ENCODE data around the gene NAGA.

NAGA gene

GRCh38 chr22:42078469-42079318 lies 8.1 kb upstream of the NAGA start:
- Histone ChIP-seq H4K12ac (ENCODE audit: low read depth, low read length) (peak overlapping the region; percentile 97), H2BK12ac (ENCODE audit: low read length) (peak overlapping the region; percentile 37)
- WGBS (ENCODE audit: extremely low coverage, insufficient coverage, insufficient read length), result no CpG with 5 or more reads among the region's 24 CpGs

DNA sequence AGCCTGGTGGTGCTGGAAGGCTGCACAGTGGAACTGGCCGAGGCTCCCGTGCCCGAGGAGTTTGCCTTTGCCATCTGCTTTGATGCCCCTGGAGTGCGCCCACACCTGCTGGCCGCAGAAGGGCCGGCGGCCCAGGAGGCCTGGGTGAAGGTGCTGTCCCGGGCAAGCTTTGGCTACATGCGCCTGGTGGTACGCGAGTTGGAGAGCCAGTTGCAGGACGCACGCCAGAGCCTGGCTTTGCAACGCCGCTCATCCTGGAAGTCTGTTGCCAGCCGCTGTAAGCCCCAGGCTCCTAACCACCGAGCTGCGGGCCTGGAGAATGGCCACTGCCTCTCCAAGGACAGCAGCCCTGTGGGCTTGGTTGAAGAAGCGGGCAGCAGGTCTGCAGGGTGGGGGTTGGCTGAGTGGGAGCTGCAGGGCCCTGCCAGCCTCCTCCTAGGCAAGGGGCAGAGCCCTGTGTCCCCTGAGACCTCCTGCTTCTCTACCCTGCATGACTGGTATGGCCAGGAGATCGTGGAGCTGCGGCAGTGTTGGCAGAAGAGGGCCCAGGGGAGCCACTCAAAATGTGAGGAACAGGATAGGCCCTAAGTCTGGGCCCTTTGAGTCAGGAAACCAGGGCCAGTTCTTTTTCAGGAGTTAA lies 7.0 kb upstream of the NAGA start:
- no peak overlapping the region for H2BK12ac ChIP-seq (ENCODE audit: low read length)
- DNase-seq, result no peak
- H3K9me3 ChIP-seq (ENCODE audit: insufficient read depth, low read depth, low read length), result no peaks in the 10 kb centered on the region
- H4K8ac ChIP-seq (ENCODE audit: low read depth, low read length), result no peak overlapping the region
- no peak overlapping the region for H3K18ac ChIP-seq (ENCODE audit: low read length)
- no peak overlapping the region for H3K14ac ChIP-seq (ENCODE audit: low read length)
- H3K27me3 ChIP-seq (ENCODE audit: insufficient read depth, low read length), result no peaks in the 10 kb centered on the region
- no peak overlapping the region for H3K4ac ChIP-seq (ENCODE audit: low read depth, low read length)
- no peak overlapping the region for H2BK120ac ChIP-seq (ENCODE audit: insufficient read depth, low read length, poor library complexity)
- H3K4me3 ChIP-seq (ENCODE audit: low read depth, low read length), result no peak overlapping the region
- peaks cover 2 to 3% of the 10 kb centered on the region in 2 experiments for H3K36me3 ChIP-seq (ENCODE audit: control insufficient read depth in 1 of 2, insufficient read depth in 2 of 2, low read length in 2 of 2)
- no peak overlapping the region for H4K12ac ChIP-seq (ENCODE audit: low read depth, low read length)
- no peak overlapping the region for H3K23ac ChIP-seq (ENCODE audit: low read length)
- no peak overlapping the region for H2AK5ac ChIP-seq (ENCODE audit: low read length)
- no CpG with 5 or more reads among the region's 21 CpGs for WGBS (ENCODE audit: extremely low coverage, insufficient coverage, insufficient read length)
- H2AFZ ChIP-seq (ENCODE audit: insufficient read depth, low read length, poor library complexity), result no peak overlapping the region
- H3K4me2 ChIP-seq (ENCODE audit: low read length), result no peak overlapping the region
- H3K9ac ChIP-seq (ENCODE audit: low read length), result no peak overlapping the region
- H3K27ac ChIP-seq (ENCODE audit: low read depth, low read length), result no peak overlapping the region
- peaks cover 10 to 12% of the 10 kb centered on the region in 2 experiments for H3K4me1 ChIP-seq (ENCODE audit: control insufficient read depth in 1 of 2, insufficient read depth in 2 of 2, low read length in 2 of 2)
- H4K91ac ChIP-seq (ENCODE audit: low read depth, low read length), result no peak overlapping the region
- H2BK5ac ChIP-seq (ENCODE audit: low read depth, low read length, poor library complexity), result no peak overlapping the region
- H3K79me2 ChIP-seq (ENCODE audit: control insufficient read depth, insufficient read depth, low read length, poor library complexity), result peaks cover 7% of the 10 kb centered on the region
- peaks cover 13% of the 10 kb centered on the region for H3K79me1 ChIP-seq (ENCODE audit: low read length)

More at GRCh38 chr22:42078469-42079318, 8.1 kb upstream of the NAGA start:
- peaks cover 7% of the 10 kb centered on the region for H3K79me2 ChIP-seq (ENCODE audit: control insufficient read depth, insufficient read depth, low read length, poor library complexity)
- H3K36me3 ChIP-seq (ENCODE audit: control insufficient read depth in 1 of 2, insufficient read depth in 2 of 2, low read length in 2 of 2), result peaks cover 4 to 9% of the 10 kb centered on the region in 2 experiments
- no peak for DNase-seq
- H3K9me3 ChIP-seq (ENCODE audit: insufficient read depth, low read depth, low read length), result no peaks in the 10 kb centered on the region
- H3K27me3 ChIP-seq (ENCODE audit: insufficient read depth, low read length), result no peaks in the 10 kb centered on the region
- H3K23ac ChIP-seq (ENCODE audit: low read length), result no peak overlapping the region
- H2AK5ac ChIP-seq (ENCODE audit: low read length), result peak overlapping the region; percentile 98
- peaks cover 10 to 12% of the 10 kb centered on the region in 2 experiments for H3K4me1 ChIP-seq (ENCODE audit: control insufficient read depth in 1 of 2, insufficient read depth in 2 of 2, low read length in 2 of 2)
- H3K9ac ChIP-seq (ENCODE audit: low read length), result peak overlapping the region; percentile 6
- peak overlapping the region; percentile 86 for H3K27ac ChIP-seq (ENCODE audit: low read depth, low read length)
- peak overlapping the region; percentile 95 for H4K8ac ChIP-seq (ENCODE audit: low read depth, low read length)
- H3K14ac ChIP-seq (ENCODE audit: low read length), result peak overlapping the region; percentile 67
- peak overlapping the region; percentile 45 for H3K18ac ChIP-seq (ENCODE audit: low read length)
- peaks cover 13% of the 10 kb centered on the region for H3K79me1 ChIP-seq (ENCODE audit: low read length)
- peak overlapping the region; percentile 54 for H2BK120ac ChIP-seq (ENCODE audit: insufficient read depth, low read length, poor library complexity)
- H2BK5ac ChIP-seq (ENCODE audit: low read depth, low read length, poor library complexity), result peak overlapping the region; percentile 42
- H3K4ac ChIP-seq (ENCODE audit: low read depth, low read length), result peak overlapping the region; percentile 77
- H3K4me2 ChIP-seq (ENCODE audit: low read length), result peak overlapping the region; percentile 77
- H3K4me3 ChIP-seq (ENCODE audit: low read depth, low read length), result no peak overlapping the region
- peak overlapping the region; percentile 97 for H4K91ac ChIP-seq (ENCODE audit: low read depth, low read length)
- H2AFZ ChIP-seq (ENCODE audit: insufficient read depth, low read length, poor library complexity), result peak overlapping the region; percentile 48

- Histone ChIP-seq H3K18ac (ENCODE audit: low read length) (no peak overlapping the region), H3K27ac (ENCODE audit: low read depth, low read length) (no peak overlapping the region), H3K36me3 (ENCODE audit: control insufficient read depth in 1 of 2, insufficient read depth in 2 of 2, low read length in 2 of 2) (peaks cover 0 to under 1% of the 10 kb centered on the region in 2 experiments), H3K14ac (ENCODE audit: low read length) (no peak overlapping the region), H3K4ac (ENCODE audit: low read depth, low read length) (no peak overlapping the region), H3K27me3 (ENCODE audit: insufficient read depth, low read length) (no peaks in the 10 kb centered on the region), H3K4me3 (ENCODE audit: low read depth, low read length) (no peak overlapping the region), H4K91ac (ENCODE audit: low read depth, low read length) (no peak overlapping the region), H2BK12ac (ENCODE audit: low read length) (no peak overlapping the region), H3K9me3 (ENCODE audit: insufficient read depth, low read depth, low read length) (no peaks in the 10 kb centered on the region), H3K4me2 (ENCODE audit: low read length) (no peak overlapping the region), H3K79me1 (ENCODE audit: low read length) (peaks cover 13% of the 10 kb centered on the region), H2BK120ac (ENCODE audit: insufficient read depth, low read length, poor library complexity) (no peak overlapping the region), H4K12ac (ENCODE audit: low read depth, low read length) (peak overlapping the region; percentile 71), H2AK5ac (ENCODE audit: low read length) (no peak overlapping the region), H3K23ac (ENCODE audit: low read length) (no peak overlapping the region), H3K79me2 (ENCODE audit: control insufficient read depth, insufficient read depth, low read length, poor library complexity) (peaks cover 7% of the 10 kb centered on the region), H3K4me1 (ENCODE audit: control insufficient read depth in 1 of 2, insufficient read depth in 2 of 2, low read length in 2 of 2) (peaks cover 10 to 12% of the 10 kb centered on the region in 2 experiments), H3K9ac (ENCODE audit: low read length) (no peak overlapping the region), H4K8ac (ENCODE audit: low read depth, low read length) (no peak overlapping the region), H2AFZ (ENCODE audit: insufficient read depth, low read length, poor library complexity) (no peak overlapping the region), H2BK5ac (ENCODE audit: low read depth, low read length, poor library complexity) (no peak overlapping the region)
- no CpG with 5 or more reads among the region's 20 CpGs for WGBS (ENCODE audit: extremely low coverage, insufficient coverage, insufficient read length)
- DNase-seq, result no peak
Observed at GRCh38 chr22:42076764-42077485, 6.3 kb upstream of the NAGA start.

DNA sequence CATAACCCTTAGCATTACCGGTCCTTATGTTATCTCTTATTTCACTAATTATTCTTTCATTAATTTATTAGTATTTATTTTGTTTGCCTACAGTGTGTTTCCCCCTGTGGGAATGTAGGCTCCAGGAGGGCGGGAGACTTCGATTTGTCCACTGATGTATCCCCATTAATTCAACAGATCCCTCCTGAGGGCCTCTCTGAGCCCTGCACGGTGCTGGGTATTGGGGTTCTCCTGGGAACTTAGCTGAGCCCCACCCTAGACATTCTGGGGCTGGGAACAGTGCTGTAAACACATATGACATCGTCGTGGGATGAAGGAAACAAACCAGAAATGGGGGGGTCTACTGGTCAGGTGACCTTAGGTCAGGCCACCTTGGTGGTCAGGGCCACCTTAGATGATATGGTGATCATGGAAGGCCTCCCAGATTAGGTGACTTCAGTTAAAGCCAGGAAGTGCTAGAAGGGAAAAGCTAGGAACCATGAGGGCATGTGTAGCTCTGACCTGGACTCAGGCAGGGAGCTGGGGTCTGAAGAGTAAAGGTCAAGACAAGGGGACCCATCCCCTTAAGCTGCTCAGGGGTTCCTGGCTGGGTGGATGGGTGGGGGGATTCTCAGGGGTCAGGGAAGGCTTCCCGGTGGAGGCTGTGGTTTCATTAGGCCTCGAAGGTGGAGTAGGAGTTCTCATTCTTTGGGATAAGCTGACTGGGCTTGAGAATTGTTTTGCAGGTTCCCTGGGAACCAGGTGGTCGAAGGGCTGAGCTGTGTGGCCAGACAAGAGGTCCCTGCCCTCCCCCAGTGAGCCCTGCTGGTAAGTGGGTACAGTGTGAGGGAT lies 4.4 kb upstream of the NAGA start:
- Histone ChIP-seq H3K4me2 (ENCODE audit: low read length) (peak overlapping the region; percentile 54), H3K4me3 (ENCODE audit: low read depth, low read length) (no peak overlapping the region), H3K4ac (ENCODE audit: low read depth, low read length) (no peak overlapping the region), H4K8ac (ENCODE audit: low read depth, low read length) (no peak overlapping the region), H2AK5ac (ENCODE audit: low read length) (no peak overlapping the region), H3K79me1 (ENCODE audit: low read length) (peaks cover 16% of the 10 kb centered on the region), H3K14ac (ENCODE audit: low read length) (no peak overlapping the region), H3K27me3 (ENCODE audit: insufficient read depth, low read length) (no peaks in the 10 kb centered on the region), H3K9ac (ENCODE audit: low read length) (no peak overlapping the region), H3K79me2 (ENCODE audit: control insufficient read depth, insufficient read depth, low read length, poor library complexity) (peaks cover 9% of the 10 kb centered on the region), H2BK5ac (ENCODE audit: low read depth, low read length, poor library complexity) (no peak overlapping the region), H2BK12ac (ENCODE audit: low read length) (no peak overlapping the region), H2AFZ (ENCODE audit: insufficient read depth, low read length, poor library complexity) (no peak overlapping the region), H3K36me3 (ENCODE audit: control insufficient read depth in 1 of 2, insufficient read depth in 2 of 2, low read length in 2 of 2) (no peaks in the 10 kb centered on the region), H3K18ac (ENCODE audit: low read length) (no peak overlapping the region), H3K4me1 (ENCODE audit: control insufficient read depth in 1 of 2, insufficient read depth in 2 of 2, low read length in 2 of 2) (peaks cover 14 to 15% of the 10 kb centered on the region in 2 experiments), H3K23ac (ENCODE audit: low read length) (no peak overlapping the region), H4K91ac (ENCODE audit: low read depth, low read length) (no peak overlapping the region), H4K12ac (ENCODE audit: low read depth, low read length) (no peak overlapping the region), H2BK120ac (ENCODE audit: insufficient read depth, low read length, poor library complexity) (no peak overlapping the region), H3K27ac (ENCODE audit: low read depth, low read length) (no peak overlapping the region), H3K9me3 (ENCODE audit: insufficient read depth, low read depth, low read length) (no peaks in the 10 kb centered on the region)
- no CpG with 5 or more reads among the region's 9 CpGs for WGBS (ENCODE audit: extremely low coverage, insufficient coverage, insufficient read length)
- no peak for DNase-seq
